ENCODE measurements around the gene OTOA. TPM values are rescaled to one million over a fixed set of nuclear protein-coding genes. Genes with fewer than 3 reads are reported as not detected.
"Not testable (repeated sequence)": the region's sequence is repeated elsewhere in the genome, so short reads cannot be mapped to it uniquely, and the experiment has no call there.

OTOA gene
- total RNA-seq, 6 donors from 2014 or later = 0.46 to 2.1 (median 0.65) TPM; not detected in 2

- no peak for TF ChIP-seq EP300 (IDR thresholded peaks at IDR 0.05)
- TF ChIP-seq POLR2AphosphoS5 (IDR thresholded peaks at IDR 0.05) = no peak
- TF ChIP-seq CTCF (IDR thresholded peaks at IDR 0.05) = no peak
- no peak for TF ChIP-seq POLR2A (IDR thresholded peaks at IDR 0.05)
- WGBS, 2 donors = 83 to 84% methylated on average over 3 of the region's 3 CpGs
- no peak overlapping the region for H3K4me3 ChIP-seq
- no peak for DNase-seq
- ATAC-seq (ENCODE audit: low FRiP score in 2 of 2) = no peak
- no peak overlapping the region for H3K27ac ChIP-seq
- no peaks in the 10 kb centered on the region for H3K9me3 ChIP-seq
- peaks cover 0 to 8% (median 5%) of the 10 kb centered on the region in 4 donors for H3K4me1 ChIP-seq
- peaks cover 0 to 9% (median 0%) of the 10 kb centered on the region in 4 donors for H3K27me3 ChIP-seq
- H3K36me3 ChIP-seq = no peaks in the 10 kb centered on the region
Measured at GRCh38 chr16:21667575-21667974, 3.8 kb downstream of the OTOA start.

GRCh38 chr16:21673469-21673868 is 9.7 kb downstream of the OTOA start:
- 81 to 94% methylated on average over 3 of the region's 3 CpGs for WGBS, 2 donors

GRCh38 chr16:21674456-21674855 is 10.7 kb downstream of the OTOA start:
- H3K36me3 ChIP-seq; H3K4me3 ChIP-seq; H3K9me3 ChIP-seq; H3K27ac ChIP-seq; ATAC-seq (ENCODE audit: low FRiP score in 2 of 2); DNase-seq; H3K27me3 ChIP-seq; H3K4me1 ChIP-seq: not testable (repeated sequence)
- WGBS, 2 donors = 94 to 95% methylated on average over 4 of the region's 4 CpGs

More at GRCh38 chr16:21673469-21673868, 9.7 kb downstream of the OTOA start:
- no peak for DNase-seq
- Histone ChIP-seq H3K4me1 (no peaks in the 10 kb centered on the region), H3K36me3 (no peaks in the 10 kb centered on the region), H3K27me3 (no peaks in the 10 kb centered on the region), H3K27ac (no peak overlapping the region), H3K9me3 (no peaks in the 10 kb centered on the region), H3K4me3 (no peak overlapping the region)
- ATAC-seq (ENCODE audit: low FRiP score in 2 of 2) = no peak
- TF ChIP-seq POLR2A (IDR thresholded peaks at IDR 0.05) (no peak), POLR2AphosphoS5 (IDR thresholded peaks at IDR 0.05) (no peak), EP300 (IDR thresholded peaks at IDR 0.05) (no peak), CTCF (IDR thresholded peaks at IDR 0.05) (no peak)

- H3K27ac ChIP-seq; H3K27me3 ChIP-seq; H3K4me3 ChIP-seq; ATAC-seq (ENCODE audit: low FRiP score in 2 of 2); H3K36me3 ChIP-seq; H3K9me3 ChIP-seq; H3K4me1 ChIP-seq; DNase-seq: not testable (repeated sequence)
- WGBS, 2 donors = 88 to 94% methylated on average over 5 of the region's 5 CpGs
Measured at GRCh38 chr16:21680714-21681113, 16.9 kb downstream of the OTOA start.

- Histone ChIP-seq H3K4me1 (no peaks in the 10 kb centered on the region), H3K27me3 (no peaks in the 10 kb centered on the region), H3K27ac (no peak overlapping the region), H3K36me3 (no peaks in the 10 kb centered on the region), H3K9me3 (no peaks in the 10 kb centered on the region), H3K4me3 (no peak overlapping the region)
- ATAC-seq (ENCODE audit: low FRiP score in 2 of 2) = no peak
- WGBS, 2 donors = 64 to 84% methylated on average over 3 of the region's 3 CpGs
- DNase-seq = no peak
- TF ChIP-seq CTCF (IDR thresholded peaks at IDR 0.05) (no peak), POLR2A (IDR thresholded peaks at IDR 0.05) (no peak), EP300 (IDR thresholded peaks at IDR 0.05) (no peak), POLR2AphosphoS5 (IDR thresholded peaks at IDR 0.05) (no peak)
Measured at GRCh38 chr16:21683184-21683583, 19.4 kb downstream of the OTOA start.

GRCh38 chr16:21684199-21684598 is 20.4 kb downstream of the OTOA start:
- 23 to 28% methylated on average over 5 to 6 of the region's 6 CpGs for WGBS, 2 donors
- Histone ChIP-seq H3K4me1 (no peaks in the 10 kb centered on the region), H3K36me3 (no peaks in the 10 kb centered on the region), H3K9me3 (no peaks in the 10 kb centered on the region), H3K27me3 (no peaks in the 10 kb centered on the region), H3K27ac (no peak overlapping the region), H3K4me3 (no peak overlapping the region)
- TF ChIP-seq POLR2A (IDR thresholded peaks at IDR 0.05) (no peak), POLR2AphosphoS5 (IDR thresholded peaks at IDR 0.05) (no peak), CTCF (IDR thresholded peaks at IDR 0.05) (peak in 2 of 6 experiments; percentile 12 to 14), EP300 (IDR thresholded peaks at IDR 0.05) (no peak)
- no peak for ATAC-seq (ENCODE audit: low FRiP score in 2 of 2)
- no peak for DNase-seq
